K562 (cell line): ENCODE results near the gene DGCR6L. TPM values are rescaled to one million over a fixed set of nuclear protein-coding genes. Genes with fewer than 3 reads are reported as not detected.
"Not testable (repeated sequence)": the region's sequence is repeated elsewhere in the genome, so short reads cannot be mapped to it uniquely, and the experiment has no call there.

Experiments used
- KAT7 ChIP-seq: sonication (generic); formaldehyde crosslinking; IDR thresholded peaks from 2 replicates; pipeline ENCODE4 v1.8.0; 2022; ENCODE audit warnings: missing genetic modification reagents, mild to moderate bottlenecking, borderline replicate concordance
- MYC ChIP-seq, 2 experiments: fragments of 250-450 bp in 1 of 2; sonication (Bioruptor Pico) in 1 of 2; IDR thresholded peaks; 2 replicates each; pipeline versions ENCODE4 v1.5.1 to v1.6.1; 2012 to 2021; ENCODE audit warnings: low read depth in 2 of 2, borderline replicate concordance in 1 of 2, improper control_type of control experiment in 1 of 2, low read length in 1 of 2, mild to moderate bottlenecking in 1 of 2, moderate library complexity in 1 of 2
- SMARCA4 ChIP-seq: fragments of 450-650 bp; IDR thresholded peaks from 2 replicates; pipeline ENCODE4 v1.6.1; 2016
- ZNF707 ChIP-seq: fragments of 250-450 bp; sonication (Bioruptor Pico); conservative IDR thresholded peaks from 2 replicates; pipeline ENCODE4 v1.8.0; 2022; ENCODE audit warnings: inconsistent platforms, mild to moderate bottlenecking, moderate library complexity
- polyA plus RNA-seq, 8 experiments: library from polyadenylated mRNA; depleted of rRNA in 4 of 8; stranded (reverse) in 5 of 8; unstranded in 3 of 8; fragments of >200 nt; fragmentation: Nextera tagmentation in 2 of 8; fragmentation: Illumina TruSeq in 1 of 8; extraction: Ambion mirVana in 2 of 8; extraction: Trizol in 1 of 8; gene quantifications; 2 replicates each; pipeline versions ENCODE4 v1.2.1 to v1.2.3, GENCODE V29; 2011 to 2014; ENCODE audit warnings: inconsistent platforms in 1 of 8, missing spikeins in 1 of 8
- total RNA-seq, 7 experiments: library from RNA; depleted of rRNA in 6 of 7; stranded (reverse); fragments of >200 nt in 6 of 7; fragmentation: Illumina TruSeq in 2 of 7; extraction: Trizol in 2 of 7; gene quantifications; 2 replicates each; pipeline versions ENCODE4 v1.2.1 to v1.2.3, GENCODE V29; 2011 to 2021; ENCODE audit warnings: low replicate concordance in 1 of 7
- TF ChIP-seq, protein P1 (sequence below): fragments of 250-450 bp; sonication (Bioruptor Pico); IDR thresholded peaks from 2 replicates; pipeline ENCODE4 v1.4.0; 2020
- TF ChIP-seq, protein P2 (sequence below), 2 experiments: fragments of 450-650 bp; formaldehyde crosslinking in 1 of 2; IDR thresholded peaks; 2 replicates each; pipeline versions ENCODE4 v1.4.0 to v1.6.1; 2014 to 2020; ENCODE audit warnings: mild to moderate bottlenecking in 2 of 2, borderline replicate concordance in 1 of 2, low read depth in 1 of 2

The DGCR6L gene
- total and polyA plus RNA-seq, 9 of the 15 experiments (the other 6 are each of a cell fraction or from before 2014, with no cell fraction given), result 3.6 to 151 (median 51.0) TPM

DNA sequence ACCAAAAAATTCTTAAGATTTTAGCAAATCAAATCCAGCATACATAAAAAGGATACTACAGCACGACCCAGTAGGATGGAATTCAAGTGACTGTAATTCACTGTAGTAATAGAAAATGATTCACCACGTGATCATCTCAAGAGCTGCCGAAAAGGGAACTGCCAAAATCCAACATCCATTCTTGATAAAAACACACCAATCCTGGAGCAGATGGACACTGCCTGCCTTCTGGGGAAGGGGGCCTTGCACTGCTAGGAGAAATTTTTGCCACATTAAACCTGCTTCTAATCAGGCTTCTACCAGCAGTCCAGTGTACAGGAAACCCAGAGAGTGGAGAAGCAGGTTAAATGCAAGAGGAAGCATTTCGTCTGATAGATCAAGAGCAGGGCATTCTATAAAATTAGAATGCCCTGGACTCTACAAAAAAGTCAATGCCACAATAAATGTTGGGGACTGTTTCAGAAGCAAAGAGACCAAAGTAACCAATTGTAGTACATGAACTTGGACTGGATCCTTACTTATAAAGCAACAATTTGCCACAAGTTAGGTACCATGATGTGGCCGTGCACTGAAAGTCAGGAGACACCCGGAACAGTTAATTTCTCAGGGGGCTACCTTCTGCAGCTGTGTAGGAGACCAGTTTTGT is 1.7 kb downstream of the DGCR6L start (continued):
- TF ChIP-seq, protein P1, sequence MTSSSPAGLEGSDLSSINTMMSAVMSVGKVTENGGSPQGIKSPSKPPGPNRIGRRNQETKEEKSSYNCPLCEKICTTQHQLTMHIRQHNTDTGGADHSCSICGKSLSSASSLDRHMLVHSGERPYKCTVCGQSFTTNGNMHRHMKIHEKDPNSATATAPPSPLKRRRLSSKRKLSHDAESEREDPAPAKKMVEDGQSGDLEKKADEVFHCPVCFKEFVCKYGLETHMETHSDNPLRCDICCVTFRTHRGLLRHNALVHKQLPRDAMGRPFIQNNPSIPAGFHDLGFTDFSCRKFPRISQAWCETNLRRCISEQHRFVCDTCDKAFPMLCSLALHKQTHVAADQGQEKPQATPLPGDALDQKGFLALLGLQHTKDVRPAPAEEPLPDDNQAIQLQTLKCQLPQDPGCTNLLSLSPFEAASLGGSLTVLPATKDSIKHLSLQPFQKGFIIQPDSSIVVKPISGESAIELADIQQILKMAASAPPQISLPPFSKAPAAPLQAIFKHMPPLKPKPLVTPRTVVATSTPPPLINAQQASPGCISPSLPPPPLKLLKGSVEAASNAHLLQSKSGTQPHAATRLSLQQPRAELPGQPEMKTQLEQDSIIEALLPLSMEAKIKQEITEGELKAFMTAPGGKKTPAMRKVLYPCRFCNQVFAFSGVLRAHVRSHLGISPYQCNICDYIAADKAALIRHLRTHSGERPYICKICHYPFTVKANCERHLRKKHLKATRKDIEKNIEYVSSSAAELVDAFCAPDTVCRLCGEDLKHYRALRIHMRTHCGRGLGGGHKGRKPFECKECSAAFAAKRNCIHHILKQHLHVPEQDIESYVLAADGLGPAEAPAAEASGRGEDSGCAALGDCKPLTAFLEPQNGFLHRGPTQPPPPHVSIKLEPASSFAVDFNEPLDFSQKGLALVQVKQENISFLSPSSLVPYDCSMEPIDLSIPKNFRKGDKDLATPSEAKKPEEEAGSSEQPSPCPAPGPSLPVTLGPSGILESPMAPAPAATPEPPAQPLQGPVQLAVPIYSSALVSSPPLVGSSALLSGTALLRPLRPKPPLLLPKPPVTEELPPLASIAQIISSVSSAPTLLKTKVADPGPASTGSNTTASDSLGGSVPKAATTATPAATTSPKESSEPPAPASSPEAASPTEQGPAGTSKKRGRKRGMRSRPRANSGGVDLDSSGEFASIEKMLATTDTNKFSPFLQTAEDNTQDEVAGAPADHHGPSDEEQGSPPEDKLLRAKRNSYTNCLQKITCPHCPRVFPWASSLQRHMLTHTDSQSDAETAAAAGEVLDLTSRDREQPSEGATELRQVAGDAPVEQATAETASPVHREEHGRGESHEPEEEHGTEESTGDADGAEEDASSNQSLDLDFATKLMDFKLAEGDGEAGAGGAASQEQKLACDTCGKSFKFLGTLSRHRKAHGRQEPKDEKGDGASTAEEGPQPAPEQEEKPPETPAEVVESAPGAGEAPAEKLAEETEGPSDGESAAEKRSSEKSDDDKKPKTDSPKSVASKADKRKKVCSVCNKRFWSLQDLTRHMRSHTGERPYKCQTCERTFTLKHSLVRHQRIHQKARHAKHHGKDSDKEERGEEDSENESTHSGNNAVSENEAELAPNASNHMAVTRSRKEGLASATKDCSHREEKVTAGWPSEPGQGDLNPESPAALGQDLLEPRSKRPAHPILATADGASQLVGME (CRISPR knock-in tag), result 0 out of 2 replicates have a peak, but pooled peaks have one; percentile 64
- TF ChIP-seq, protein P2, sequence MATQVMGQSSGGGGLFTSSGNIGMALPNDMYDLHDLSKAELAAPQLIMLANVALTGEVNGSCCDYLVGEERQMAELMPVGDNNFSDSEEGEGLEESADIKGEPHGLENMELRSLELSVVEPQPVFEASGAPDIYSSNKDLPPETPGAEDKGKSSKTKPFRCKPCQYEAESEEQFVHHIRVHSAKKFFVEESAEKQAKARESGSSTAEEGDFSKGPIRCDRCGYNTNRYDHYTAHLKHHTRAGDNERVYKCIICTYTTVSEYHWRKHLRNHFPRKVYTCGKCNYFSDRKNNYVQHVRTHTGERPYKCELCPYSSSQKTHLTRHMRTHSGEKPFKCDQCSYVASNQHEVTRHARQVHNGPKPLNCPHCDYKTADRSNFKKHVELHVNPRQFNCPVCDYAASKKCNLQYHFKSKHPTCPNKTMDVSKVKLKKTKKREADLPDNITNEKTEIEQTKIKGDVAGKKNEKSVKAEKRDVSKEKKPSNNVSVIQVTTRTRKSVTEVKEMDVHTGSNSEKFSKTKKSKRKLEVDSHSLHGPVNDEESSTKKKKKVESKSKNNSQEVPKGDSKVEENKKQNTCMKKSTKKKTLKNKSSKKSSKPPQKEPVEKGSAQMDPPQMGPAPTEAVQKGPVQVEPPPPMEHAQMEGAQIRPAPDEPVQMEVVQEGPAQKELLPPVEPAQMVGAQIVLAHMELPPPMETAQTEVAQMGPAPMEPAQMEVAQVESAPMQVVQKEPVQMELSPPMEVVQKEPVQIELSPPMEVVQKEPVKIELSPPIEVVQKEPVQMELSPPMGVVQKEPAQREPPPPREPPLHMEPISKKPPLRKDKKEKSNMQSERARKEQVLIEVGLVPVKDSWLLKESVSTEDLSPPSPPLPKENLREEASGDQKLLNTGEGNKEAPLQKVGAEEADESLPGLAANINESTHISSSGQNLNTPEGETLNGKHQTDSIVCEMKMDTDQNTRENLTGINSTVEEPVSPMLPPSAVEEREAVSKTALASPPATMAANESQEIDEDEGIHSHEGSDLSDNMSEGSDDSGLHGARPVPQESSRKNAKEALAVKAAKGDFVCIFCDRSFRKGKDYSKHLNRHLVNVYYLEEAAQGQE (IDR thresholded peaks at IDR 0.05; ENCODE audit: borderline replicate concordance), result 0 out of 2 replicates have a peak, but pooled peaks have one; percentile 2
- TF ChIP-seq, protein P2 (CRISPR knock-in tag; IDR thresholded peaks at IDR 0.05; ENCODE audit: low read depth), result not testable (repeated sequence)
- TF ChIP-seq KAT7 (CRISPR knock-in tag) (peak; percentile 34; the same call in 1 of the 2 replicates), MYC (CRISPR knock-in tag; IDR thresholded peaks at IDR 0.05; ENCODE audit: borderline replicate concordance, low read depth) (peak; percentile 58; the same call in 1 of the 2 replicates), SMARCA4 (0 out of 2 replicates have a peak, but pooled peaks have one; percentile 15), ZNF707 (CRISPR knock-in tag) (0 out of 2 replicates have a peak, but pooled peaks have one; percentile 1)
- TF ChIP-seq MYC (IDR thresholded peaks at IDR 0.05; ENCODE audit: low read depth, low read length), result not testable (repeated sequence)
